Measurements from ENCODE around the gene SRA1. TPM values are rescaled to one million over a fixed set of nuclear protein-coding genes. Genes with fewer than 3 reads are reported as not detected.
A peak's percentile ranks its signal among the peaks of the same experiment; 100 is the strongest.

Gene SRA1
- total and polyA plus RNA-seq, 4 donors, result 14.0 to 45.5 (median 36.8) TPM

GRCh38 chr5:140560227-140560626 lies 3.0 kb upstream of the SRA1 start:
- no peak overlapping the region for H3K9ac ChIP-seq (ENCODE audit: insufficient read depth in 1 of 2, low read length in 2 of 2)
- WGBS, 2 donors, result 92 to 97% methylated on average over 9 to 10 of the region's 10 CpGs
- TF ChIP-seq CTCF (IDR thresholded peaks at IDR 0.05; ENCODE audit: control extremely low read depth, extremely low read depth), result no peak
- ATAC-seq (ENCODE audit: insufficient read depth, low FRiP score) (no peak), DNase-seq (no peak)
- peaks cover 5 to 28% (median 15%) of the 10 kb centered on the region in 5 donors for H3K4me1 ChIP-seq (ENCODE audit: control insufficient read depth in 5 of 5, insufficient read depth in 5 of 5, low read length in 5 of 5)
- peaks cover 0 to 15% (median 2%) of the 10 kb centered on the region in 4 donors for H3K36me3 ChIP-seq (ENCODE audit: control insufficient read depth in 4 of 4, insufficient read depth in 4 of 4, low read length in 4 of 4)
- no peak overlapping the region for H3K27ac ChIP-seq (ENCODE audit: low read depth in 1 of 2, low read length in 1 of 2)
- H3K27me3 ChIP-seq (ENCODE audit: control insufficient read depth in 3 of 3, insufficient read depth in 3 of 3, low read length in 2 of 3), result no peaks in the 10 kb centered on the region
- no peaks in the 10 kb centered on the region for H3K9me3 ChIP-seq (ENCODE audit: control insufficient read depth in 4 of 4, insufficient read depth in 3 of 4, low read length in 3 of 4)
- H3K4me3 ChIP-seq, result no peak overlapping the region

GRCh38 chr5:140558542-140558941 lies 1.3 kb upstream of the SRA1 start:
- ATAC-seq (ENCODE audit: insufficient read depth, low FRiP score), result no peak
- H3K9me3 ChIP-seq (ENCODE audit: control insufficient read depth in 4 of 4, insufficient read depth in 3 of 4, low read length in 3 of 4), result no peaks in the 10 kb centered on the region
- no peak overlapping the region for H3K4me3 ChIP-seq
- WGBS, 2 donors, result 94 to 96% methylated on average over 9 of the region's 9 CpGs
- H3K36me3 ChIP-seq (ENCODE audit: control insufficient read depth in 4 of 4, insufficient read depth in 4 of 4, low read length in 4 of 4), result peaks cover 0 to 15% (median 4%) of the 10 kb centered on the region in 4 donors
- no peak overlapping the region for H3K9ac ChIP-seq (ENCODE audit: insufficient read depth in 1 of 2, low read length in 2 of 2)
- no peaks in the 10 kb centered on the region for H3K27me3 ChIP-seq (ENCODE audit: control insufficient read depth in 3 of 3, insufficient read depth in 3 of 3, low read length in 2 of 3)
- TF ChIP-seq CTCF (IDR thresholded peaks at IDR 0.05; ENCODE audit: control extremely low read depth, extremely low read depth), result no peak
- peaks cover 5 to 21% (median 14%) of the 10 kb centered on the region in 5 donors for H3K4me1 ChIP-seq (ENCODE audit: control insufficient read depth in 5 of 5, insufficient read depth in 5 of 5, low read length in 5 of 5)
- DNase-seq, result no peak
- H3K27ac ChIP-seq (ENCODE audit: low read depth in 1 of 2, low read length in 1 of 2), result no peak overlapping the region

- H3K9me3 ChIP-seq (ENCODE audit: control insufficient read depth in 4 of 4, insufficient read depth in 3 of 4, low read length in 3 of 4), result no peaks in the 10 kb centered on the region
- DNase-seq (no peak), ATAC-seq (ENCODE audit: insufficient read depth, low FRiP score) (no peak)
- H3K4me1 ChIP-seq (ENCODE audit: control insufficient read depth in 5 of 5, insufficient read depth in 5 of 5, low read length in 5 of 5), result peaks cover 2 to 17% (median 9%) of the 10 kb centered on the region in 5 donors
- peak overlapping the region; percentile 97 to 99 for H3K27ac ChIP-seq (ENCODE audit: low read depth in 1 of 2, low read length in 1 of 2)
- no peak for TF ChIP-seq CTCF (IDR thresholded peaks at IDR 0.05; ENCODE audit: control extremely low read depth, extremely low read depth)
- 73 to 78% methylated on average over 3 of the region's 3 CpGs for WGBS, 2 donors
- H3K4me3 ChIP-seq, result no peak overlapping the region
- H3K9ac ChIP-seq (ENCODE audit: insufficient read depth in 1 of 2, low read length in 2 of 2), result peak overlapping the region in 1 of 2 donors; percentile 45
- H3K27me3 ChIP-seq (ENCODE audit: control insufficient read depth in 3 of 3, insufficient read depth in 3 of 3, low read length in 2 of 3), result no peaks in the 10 kb centered on the region
- H3K36me3 ChIP-seq (ENCODE audit: control insufficient read depth in 4 of 4, insufficient read depth in 4 of 4, low read length in 4 of 4), result peaks cover 0 to 15% (median 4%) of the 10 kb centered on the region in 4 donors
Measured at GRCh38 chr5:140557965-140558364, 692 bp upstream of the SRA1 start.

- ATAC-seq (ENCODE audit: insufficient read depth, low FRiP score), result no peak
- TF ChIP-seq CTCF (IDR thresholded peaks at IDR 0.05; ENCODE audit: control extremely low read depth, extremely low read depth), result no peak
- peaks cover 0 to 17% (median 9%) of the 10 kb centered on the region in 5 donors for H3K4me1 ChIP-seq (ENCODE audit: control insufficient read depth in 5 of 5, insufficient read depth in 5 of 5, low read length in 5 of 5)
- H3K36me3 ChIP-seq (ENCODE audit: control insufficient read depth in 4 of 4, insufficient read depth in 4 of 4, low read length in 4 of 4), result peaks cover 0 to 19% (median 4%) of the 10 kb centered on the region in 4 donors
- 2 to 6% methylated on average over 6 of the region's 6 CpGs for WGBS, 2 donors
- H3K27me3 ChIP-seq (ENCODE audit: control insufficient read depth in 3 of 3, insufficient read depth in 3 of 3, low read length in 2 of 3), result no peaks in the 10 kb centered on the region
- DNase-seq, result peak in 2 of 3 donors; percentile 68 to 78
- no peak overlapping the region for H3K27ac ChIP-seq (ENCODE audit: low read depth in 1 of 2, low read length in 1 of 2)
- H3K9me3 ChIP-seq (ENCODE audit: control insufficient read depth in 4 of 4, insufficient read depth in 3 of 4, low read length in 3 of 4), result no peaks in the 10 kb centered on the region
- no peak overlapping the region for H3K4me3 ChIP-seq
- peak overlapping the region; percentile 36 to 72 for H3K9ac ChIP-seq (ENCODE audit: insufficient read depth in 1 of 2, low read length in 2 of 2)
Measured at GRCh38 chr5:140556438-140556837, 835 bp downstream of the SRA1 start.

All from lung (tissue), 12 donors.